GM18858 (cell line): Measurements from ENCODE around the gene CEACAM21.

ENCODE experiments used
- ATAC-seq: cut with Tn5 transposase; IDR thresholded peaks from one replicate; pipeline ENCODE4 v1.9.1; 2021; ENCODE audit not compliant: unreplicated experiment

Gene CEACAM21

DNA sequence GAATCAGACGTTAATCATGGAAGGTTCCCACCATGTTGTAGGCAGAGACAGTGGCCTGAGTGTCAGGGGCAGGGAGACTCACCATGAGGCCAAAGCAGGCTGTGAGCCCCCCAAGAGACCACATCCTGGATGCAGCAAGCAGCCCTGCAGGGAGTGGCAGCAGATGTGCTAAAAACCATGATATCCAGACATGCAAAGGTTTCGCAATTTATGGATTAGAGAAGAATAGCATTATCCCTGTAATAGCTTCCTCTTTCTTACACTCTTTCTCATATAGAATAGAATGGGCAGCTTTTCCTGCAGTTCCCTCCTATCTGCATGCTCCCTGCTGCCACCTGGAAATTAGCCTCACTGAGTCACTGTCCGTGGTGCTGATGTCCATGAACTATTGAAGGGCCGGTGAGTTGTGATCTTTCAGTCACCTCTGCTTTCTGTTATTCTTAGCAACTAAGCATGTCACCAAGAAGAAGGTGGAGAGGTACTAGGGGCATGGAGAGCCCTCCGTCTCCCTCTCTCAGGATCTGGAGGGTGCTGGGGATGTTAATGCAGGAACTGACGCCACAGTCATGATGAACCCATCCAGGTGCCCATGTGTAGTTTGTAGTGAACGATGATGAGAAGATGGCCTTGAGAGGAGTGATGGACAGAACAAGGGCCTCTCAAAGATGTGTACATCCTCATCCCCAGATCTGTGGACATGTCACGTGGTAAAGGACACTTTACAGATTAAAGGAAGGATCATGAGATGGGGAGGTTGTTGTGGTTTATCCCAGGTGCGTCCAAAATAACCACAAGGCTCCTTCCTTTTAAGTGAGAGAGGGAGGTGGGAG lies 41.0 kb downstream of the CEACAM21 start:
- ATAC-seq = no peak

DNA sequence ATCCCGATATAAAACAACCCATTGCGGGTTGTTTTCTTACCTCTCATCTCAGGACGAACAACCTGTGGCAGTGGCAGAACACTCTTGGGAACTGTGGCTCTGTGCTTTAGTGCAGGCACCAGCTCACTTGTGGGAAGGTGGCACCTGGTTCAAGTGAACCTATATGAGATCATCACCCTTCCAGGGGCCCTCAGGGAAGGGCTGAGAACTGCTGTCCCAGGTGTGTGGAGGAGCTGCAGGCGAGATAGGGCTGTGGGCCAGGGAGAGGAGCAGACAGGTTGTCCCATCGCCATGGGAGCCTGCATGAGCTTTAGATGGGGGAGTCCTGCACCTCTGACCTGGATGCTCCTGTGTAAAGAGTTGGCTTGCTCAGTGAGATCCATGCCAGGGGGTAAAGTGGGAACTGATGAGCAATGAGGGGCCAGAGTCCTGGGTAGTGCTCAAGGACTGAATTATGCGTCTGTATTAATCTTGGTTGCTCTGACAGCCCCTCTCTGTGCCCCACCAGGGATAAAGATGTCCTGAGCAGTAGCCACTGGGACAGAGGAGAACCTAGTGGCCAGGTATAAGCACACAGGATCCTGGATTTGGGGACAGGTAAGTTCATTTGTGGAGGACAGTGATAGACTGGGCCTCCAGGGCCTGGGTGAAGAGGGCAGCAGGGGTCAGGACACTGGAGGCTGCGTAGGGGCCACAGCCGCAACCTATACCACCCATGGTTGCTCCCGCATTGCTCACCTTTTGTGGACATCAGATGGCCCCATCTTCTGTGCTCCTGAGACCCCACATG lies 42.2 kb downstream of the CEACAM21 start:
- no peak for ATAC-seq

DNA sequence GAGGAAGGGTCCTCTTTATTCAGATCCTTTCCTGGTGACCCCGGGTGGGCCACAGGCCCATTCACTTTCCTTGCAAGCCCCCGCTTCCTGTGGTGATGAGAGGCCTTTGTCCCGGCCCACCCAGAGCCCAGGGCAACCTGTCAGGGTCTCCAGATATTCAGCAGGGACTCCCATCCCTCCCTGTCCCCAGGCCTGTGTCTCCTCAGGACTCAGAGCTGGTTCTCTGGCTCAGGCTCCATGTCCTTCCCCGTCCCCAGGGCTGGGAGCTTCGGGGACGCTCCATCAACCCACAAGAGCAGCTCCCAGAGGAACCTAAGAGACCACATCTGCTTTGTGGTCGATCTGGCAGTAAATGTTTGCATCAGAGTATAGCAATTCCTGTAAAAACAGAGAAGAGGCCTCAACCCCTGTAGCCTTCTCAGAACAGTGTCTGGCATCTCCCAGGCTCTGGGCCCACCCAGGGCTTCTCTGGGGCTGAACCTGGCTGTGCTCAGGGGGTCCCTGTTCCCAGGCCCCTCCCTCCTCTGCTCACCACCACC lies 43.1 kb downstream of the CEACAM21 start:
- no peak for ATAC-seq

DNA sequence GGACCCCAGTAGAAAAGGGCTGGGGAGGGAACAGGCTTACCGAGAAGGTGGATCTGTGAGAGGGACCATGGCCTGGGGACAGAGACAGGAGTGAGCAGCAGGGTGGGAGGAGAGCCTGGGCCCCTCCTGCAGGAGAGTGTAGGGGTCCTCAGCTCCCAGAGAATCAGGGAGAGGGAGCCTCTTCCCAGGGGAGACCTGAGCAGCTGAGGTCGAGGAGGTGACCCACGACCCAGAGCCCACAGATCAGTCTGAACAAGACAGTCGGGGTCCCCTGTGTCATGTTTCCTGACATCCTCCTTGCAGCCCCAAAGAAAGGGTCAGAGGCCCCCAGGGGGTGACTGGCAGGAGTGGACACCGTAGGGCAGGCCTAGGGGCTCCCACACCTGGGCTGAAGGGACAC lies 44.2 kb downstream of the CEACAM21 start:
- no peak for ATAC-seq

DNA sequence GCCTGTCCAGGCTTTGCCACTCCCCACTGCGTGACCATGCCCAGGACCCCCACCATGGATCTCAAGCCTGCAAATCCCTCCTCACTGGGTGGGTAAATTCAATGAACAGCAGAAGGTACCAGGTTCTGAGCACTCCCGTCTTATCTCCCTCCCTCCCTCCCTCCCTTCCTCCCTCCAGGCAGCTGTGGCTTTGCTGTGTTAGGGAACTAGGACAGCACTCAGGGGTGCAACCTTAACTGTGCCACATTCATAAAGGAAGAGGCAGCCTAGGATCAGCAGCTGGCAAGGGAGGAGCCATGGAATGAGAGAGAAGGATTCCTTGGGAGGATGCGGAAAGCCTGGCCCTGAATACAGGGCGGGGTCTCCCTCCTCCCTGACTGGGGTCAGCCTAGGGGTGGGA lies 45.3 kb downstream of the CEACAM21 start:
- ATAC-seq = no peak

DNA sequence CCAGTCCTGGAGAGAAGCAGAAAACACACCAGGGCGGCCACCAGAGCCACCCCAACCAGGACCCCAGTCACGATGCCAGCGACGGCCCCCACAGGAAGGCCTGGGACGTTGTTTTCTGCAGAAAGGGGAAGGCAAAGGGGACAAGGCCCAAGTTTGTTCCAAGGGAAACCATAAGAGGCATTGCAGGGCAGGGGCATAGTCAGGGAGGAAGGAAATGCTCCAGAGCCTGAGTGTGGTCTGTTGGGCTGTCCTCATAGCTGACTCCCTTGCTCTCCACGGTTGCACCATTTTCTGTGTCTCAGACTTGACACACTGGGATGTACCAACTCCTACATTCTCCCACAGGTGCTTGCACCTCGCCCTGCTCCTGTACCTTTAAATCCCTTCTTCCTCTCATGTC lies 45.7 kb downstream of the CEACAM21 start:
- no peak for ATAC-seq

DNA sequence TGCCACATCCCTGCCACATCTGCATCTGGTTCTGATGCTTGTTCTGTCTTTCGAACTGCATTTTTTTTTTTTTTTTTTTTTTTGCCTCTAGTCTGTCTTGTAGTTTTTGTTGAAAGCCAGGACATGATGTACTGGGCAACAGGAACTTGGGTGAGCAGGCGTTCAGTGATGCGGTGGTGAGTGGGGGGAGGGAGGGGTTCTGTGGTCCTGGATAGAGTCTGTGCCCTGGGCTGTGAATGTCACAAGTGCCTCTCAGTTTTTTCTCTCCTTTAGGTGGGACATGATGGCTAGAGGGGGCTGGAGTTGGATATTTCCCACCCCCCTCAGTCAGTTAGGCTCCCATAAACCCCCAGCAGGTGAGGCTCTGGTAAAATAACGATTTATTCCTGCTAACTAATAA lies 47.4 kb downstream of the CEACAM21 start:
- ATAC-seq = no peak

DNA sequence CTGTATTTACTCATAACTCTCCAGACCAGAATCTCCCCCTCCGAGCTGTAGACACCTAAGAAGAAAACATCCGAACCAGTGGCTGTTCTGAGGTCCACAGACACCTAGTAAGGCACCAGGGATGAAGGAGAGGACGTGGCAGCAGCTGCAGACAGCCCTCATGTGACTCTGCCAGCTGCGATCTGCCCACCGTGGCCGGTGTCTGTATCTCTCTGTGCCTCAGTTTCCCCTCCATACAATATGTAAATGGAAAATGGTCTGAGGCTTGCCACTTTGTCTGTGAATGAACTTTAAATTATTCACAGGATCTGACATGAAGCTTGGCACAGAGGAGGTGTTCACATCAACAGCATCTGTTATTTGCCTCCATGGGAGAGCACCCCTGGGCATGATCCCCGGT lies 48.5 kb downstream of the CEACAM21 start:
- ATAC-seq = no peak

DNA sequence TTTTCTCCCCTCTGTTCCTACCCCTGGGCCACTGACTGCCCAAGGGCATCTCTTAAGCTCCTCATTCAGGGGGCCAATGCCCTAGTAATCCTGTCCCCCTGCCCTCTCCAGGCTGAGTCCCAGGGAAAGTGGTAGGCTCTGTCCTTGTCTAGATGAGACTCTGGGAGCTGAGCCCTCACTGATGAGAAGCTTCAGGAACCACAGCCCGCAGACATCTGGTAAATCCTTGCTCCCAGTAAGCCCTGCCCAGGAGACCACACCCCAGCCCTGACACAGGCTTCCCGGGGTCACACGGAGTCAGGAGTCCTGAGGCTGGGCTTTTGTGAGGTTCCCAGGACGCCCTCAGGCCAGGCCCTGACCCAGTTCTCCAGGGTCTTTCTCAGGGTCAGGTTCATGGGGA lies 49.0 kb downstream of the CEACAM21 start:
- no peak for ATAC-seq

DNA sequence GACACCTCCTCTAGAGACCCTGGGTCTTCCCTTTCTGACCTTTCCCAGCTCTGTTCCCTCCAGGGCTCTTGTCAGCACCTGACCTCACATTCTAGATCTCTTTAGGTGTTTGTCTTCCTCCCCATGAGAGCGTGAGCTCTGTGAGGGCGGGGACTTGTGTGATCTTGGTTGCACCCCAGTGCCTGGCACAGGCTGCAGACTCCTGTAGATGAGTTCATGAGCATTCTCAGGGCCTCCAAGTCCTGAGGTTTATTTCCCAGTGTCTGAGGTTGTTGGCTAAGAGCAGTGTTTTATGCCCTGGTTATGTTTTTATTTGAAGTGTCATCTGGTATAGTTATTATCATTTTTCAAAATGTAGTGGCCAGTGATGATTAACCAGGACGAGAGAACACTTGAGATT lies 50.3 kb downstream of the CEACAM21 start:
- ATAC-seq = no peak

DNA sequence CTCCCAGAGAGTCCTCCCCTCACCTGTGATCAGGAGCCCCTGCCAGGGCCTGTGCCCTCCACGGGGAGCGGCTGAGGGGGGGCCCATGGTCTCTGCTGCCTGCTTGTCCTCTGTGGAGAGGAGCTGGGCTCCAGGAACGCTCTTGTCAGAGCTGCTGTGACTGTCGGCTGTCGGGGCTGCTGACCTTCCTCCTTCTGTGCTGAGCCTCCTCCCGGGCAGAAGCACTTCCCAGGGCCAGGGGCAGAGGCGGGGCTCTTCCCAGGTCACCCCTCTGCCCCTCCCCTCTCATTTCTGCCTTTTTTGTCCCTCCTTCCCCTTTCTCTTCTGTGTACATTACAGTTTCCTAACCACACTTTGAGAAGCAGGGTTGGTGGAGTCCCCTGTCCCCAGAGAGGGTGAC lies 50.9 kb downstream of the CEACAM21 start, which contains the start of gene CEACAM4:
Gene CEACAM4, minus strand, starts transcription at position 198 of the 400 bp plus-strand sequence. Its CDS starts 111 bp downstream, at position 87.
- no peak for ATAC-seq

DNA sequence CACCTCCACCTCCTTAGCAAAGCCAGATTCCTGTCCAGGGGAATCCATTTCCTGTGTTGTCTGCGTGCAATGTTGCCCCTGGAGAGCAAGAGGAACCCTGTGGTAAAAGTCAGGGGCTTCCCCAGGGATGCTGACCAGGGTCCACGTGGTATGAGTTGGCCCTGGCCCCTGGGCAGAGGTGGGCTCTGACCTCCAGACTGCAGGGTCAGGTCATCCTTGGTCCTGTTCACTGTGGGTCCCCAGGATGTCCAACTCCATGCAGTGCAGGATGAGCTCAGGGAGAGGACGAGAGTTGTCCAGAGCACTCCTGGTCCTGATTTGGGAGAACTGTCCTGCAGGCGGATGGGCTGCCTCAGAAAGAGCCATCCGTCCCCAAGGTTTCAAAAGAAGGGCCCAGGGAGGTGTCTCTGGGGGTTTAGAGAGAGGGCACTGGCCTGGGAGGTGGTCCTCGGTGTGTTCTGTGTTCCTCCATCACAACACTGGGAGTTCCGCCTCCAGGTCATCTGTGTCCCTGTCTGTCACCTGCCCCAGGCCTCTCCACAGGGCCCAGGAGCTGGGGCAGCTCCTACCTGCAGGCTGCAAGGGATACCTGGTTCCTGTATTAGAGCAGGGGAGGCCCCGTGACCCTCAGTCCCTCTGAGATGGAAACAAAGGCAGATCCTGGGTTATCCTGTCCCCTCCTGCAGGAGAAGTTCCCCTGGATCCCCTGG lies 52.2 kb downstream of the CEACAM21 start:
- ATAC-seq = no peak
